Karpas-422 (cell line): ENCODE measurements around the gene CCBE1. TPM values are rescaled to one million over a fixed set of nuclear protein-coding genes. Genes with fewer than 3 reads are reported as not detected.

Experiments
- DNase-seq: peaks from one replicate; pipeline ENCODE4 v3.0.0-alpha.2; 2015
- H2AFZ ChIP-seq: fragments of 200-600 bp; sonication (generic); 2 replicates; pipeline ENCODE4 v1.6.1; 2014; ENCODE audit warnings: antibody characterized with exemption, low read length, mixed read lengths
- H3K27ac ChIP-seq: fragments of 200-600 bp; sonication (generic); 2 replicates; pipeline ENCODE4 v1.5.1; 2014; ENCODE audit warnings: mild to moderate bottlenecking, low read length, moderate library complexity
- H3K27me3 ChIP-seq: fragments of 200-600 bp; sonication (generic); 2 replicates; pipeline ENCODE4 v1.6.1; 2014; ENCODE audit warnings: low read length, mixed read lengths
- H3K36me3 ChIP-seq: fragments of 200-600 bp; sonication (generic); 2 replicates; pipeline ENCODE4 v1.6.1; 2014; ENCODE audit warnings: low read length, mixed read lengths; ENCODE audit not compliant: insufficient read depth
- H3K4me1 ChIP-seq: fragments of 200-600 bp; sonication (generic); 2 replicates; pipeline ENCODE4 v1.6.1; 2014; ENCODE audit warnings: mild to moderate bottlenecking, low read length, mixed read lengths
- H3K4me2 ChIP-seq: fragments of 200-600 bp; sonication (generic); 2 replicates; pipeline ENCODE4 v1.6.1; 2014; ENCODE audit warnings: low read length, low read depth, mild to moderate bottlenecking; ENCODE audit not compliant: poor library complexity, severe bottlenecking
- H3K4me3 ChIP-seq: fragments of 200-600 bp; sonication (generic); 2 replicates; pipeline ENCODE4 v1.5.1; 2014; ENCODE audit warnings: mild to moderate bottlenecking, antibody characterized with exemption, low read length, mixed read lengths
- H3K79me2 ChIP-seq: fragments of 200-600 bp; sonication (generic); 2 replicates; pipeline ENCODE4 v1.6.1; 2014; ENCODE audit warnings: mild to moderate bottlenecking, low read length, mixed read lengths
- H3K9ac ChIP-seq: fragments of 200-600 bp; sonication (generic); 2 replicates; pipeline ENCODE4 v1.6.0; 2014; ENCODE audit warnings: low read length
- H3K9me2 ChIP-seq: fragments of 200-600 bp; sonication (generic), shearing (Covaris generic); replicated peaks from 2 replicates; pipeline ENCODE4 v1.6.0; 2014; ENCODE audit warnings: mild to moderate bottlenecking, low read length, moderate library complexity; ENCODE audit not compliant: insufficient read depth
- H3K9me3 ChIP-seq: fragments of 300-700, 200-600 bp; sonication (generic); 2 replicates; pipeline ENCODE4 v1.6.1; 2014; ENCODE audit warnings: low read length, mixed read lengths
- H4K20me1 ChIP-seq: fragments of 200-600 bp; sonication (generic); 2 replicates; pipeline ENCODE4 v1.6.1; 2014; ENCODE audit warnings: mild to moderate bottlenecking, antibody characterized with exemption, low read length, low read depth; ENCODE audit not compliant: insufficient read depth
- total RNA-seq: library from RNA; depleted of rRNA; stranded (reverse); fragments of >200 nt; shearing (Covaris generic); gene quantifications from 2 replicates; pipeline ENCODE4 v1.2.3, GENCODE V29; 2014; ENCODE audit warnings: low replicate concordance

The CCBE1 gene
- total RNA-seq, 1 experiment from 2014 or later: not detected

- no peak overlapping the region for H3K4me3 ChIP-seq
- H4K20me1 ChIP-seq: no peaks in the 10 kb centered on the region
- no peaks in the 10 kb centered on the region for H3K27me3 ChIP-seq
- no peaks in the 10 kb centered on the region for H3K4me1 ChIP-seq
- no peaks in the 10 kb centered on the region for H3K79me2 ChIP-seq
- no peak overlapping the region for H3K4me2 ChIP-seq
- H3K9ac ChIP-seq: no peak overlapping the region
- no peaks in the 10 kb centered on the region for H3K9me3 ChIP-seq
- no peak overlapping the region for H3K27ac ChIP-seq
- H3K9me2 ChIP-seq: no peaks in the 10 kb centered on the region
- H3K36me3 ChIP-seq: no peaks in the 10 kb centered on the region
- no peak for DNase-seq
- H2AFZ ChIP-seq: no peak overlapping the region
These were observed 100.2 kb downstream of the CCBE1 start for GRCh38 chr18:59597049-59597448.

GRCh38 chr18:59593291-59593717, 103.9 kb downstream of the CCBE1 start:
- H3K9ac ChIP-seq: no peak overlapping the region
- no peaks in the 10 kb centered on the region for H3K36me3 ChIP-seq
- no peak overlapping the region for H3K27ac ChIP-seq
- no peak for DNase-seq
- H3K4me3 ChIP-seq: no peak overlapping the region
- no peaks in the 10 kb centered on the region for H3K4me1 ChIP-seq
- no peak overlapping the region for H2AFZ ChIP-seq
- H3K9me3 ChIP-seq: no peaks in the 10 kb centered on the region
- H3K4me2 ChIP-seq: no peak overlapping the region
- H3K9me2 ChIP-seq: no peaks in the 10 kb centered on the region
- H3K27me3 ChIP-seq: no peaks in the 10 kb centered on the region
- no peaks in the 10 kb centered on the region for H3K79me2 ChIP-seq
- no peaks in the 10 kb centered on the region for H4K20me1 ChIP-seq

GRCh38 chr18:59592624-59593023, 104.6 kb downstream of the CCBE1 start:
- H3K79me2 ChIP-seq: no peaks in the 10 kb centered on the region
- H4K20me1 ChIP-seq: no peaks in the 10 kb centered on the region
- H3K36me3 ChIP-seq: no peaks in the 10 kb centered on the region
- no peak overlapping the region for H3K27ac ChIP-seq
- H3K4me1 ChIP-seq: no peaks in the 10 kb centered on the region
- H3K27me3 ChIP-seq: no peaks in the 10 kb centered on the region
- no peak overlapping the region for H3K4me3 ChIP-seq
- H2AFZ ChIP-seq: no peak overlapping the region
- no peaks in the 10 kb centered on the region for H3K9me2 ChIP-seq
- no peak for DNase-seq
- no peak overlapping the region for H3K9ac ChIP-seq
- no peaks in the 10 kb centered on the region for H3K9me3 ChIP-seq
- no peak overlapping the region for H3K4me2 ChIP-seq

GRCh38 chr18:59582395-59582794, 114.8 kb downstream of the CCBE1 start:
- Histone ChIP-seq H3K4me3 (no peak overlapping the region), H3K4me1 (no peaks in the 10 kb centered on the region), H3K27me3 (no peaks in the 10 kb centered on the region), H3K9me3 (no peaks in the 10 kb centered on the region), H3K4me2 (no peak overlapping the region), H3K36me3 (no peaks in the 10 kb centered on the region), H3K79me2 (no peaks in the 10 kb centered on the region), H3K9me2 (no peaks in the 10 kb centered on the region), H3K9ac (no peak overlapping the region), H4K20me1 (no peaks in the 10 kb centered on the region), H3K27ac (no peak overlapping the region), H2AFZ (no peak overlapping the region)
- DNase-seq: no peak

GRCh38 chr18:59579509-59579908, 117.7 kb downstream of the CCBE1 start:
- H3K27me3 ChIP-seq: no peaks in the 10 kb centered on the region
- no peak overlapping the region for H2AFZ ChIP-seq
- no peak for DNase-seq
- H3K36me3 ChIP-seq: no peaks in the 10 kb centered on the region
- no peak overlapping the region for H3K4me2 ChIP-seq
- H4K20me1 ChIP-seq: no peaks in the 10 kb centered on the region
- H3K9ac ChIP-seq: no peak overlapping the region
- no peaks in the 10 kb centered on the region for H3K9me3 ChIP-seq
- H3K9me2 ChIP-seq: no peaks in the 10 kb centered on the region
- no peak overlapping the region for H3K4me3 ChIP-seq
- H3K27ac ChIP-seq: no peak overlapping the region
- H3K79me2 ChIP-seq: no peaks in the 10 kb centered on the region
- H3K4me1 ChIP-seq: no peaks in the 10 kb centered on the region

GRCh38 chr18:59577386-59577655, 119.9 kb downstream of the CCBE1 start:
- no peaks in the 10 kb centered on the region for H4K20me1 ChIP-seq
- no peak overlapping the region for H3K9ac ChIP-seq
- no peaks in the 10 kb centered on the region for H3K36me3 ChIP-seq
- H3K79me2 ChIP-seq: no peaks in the 10 kb centered on the region
- no peaks in the 10 kb centered on the region for H3K9me2 ChIP-seq
- no peak overlapping the region for H2AFZ ChIP-seq
- no peaks in the 10 kb centered on the region for H3K4me1 ChIP-seq
- no peak overlapping the region for H3K4me3 ChIP-seq
- no peaks in the 10 kb centered on the region for H3K27me3 ChIP-seq
- H3K4me2 ChIP-seq: no peak overlapping the region
- no peak for DNase-seq
- no peak overlapping the region for H3K27ac ChIP-seq
- no peaks in the 10 kb centered on the region for H3K9me3 ChIP-seq

GRCh38 chr18:59576541-59577385, 120.5 kb downstream of the CCBE1 start:
- no peaks in the 10 kb centered on the region for H3K4me1 ChIP-seq
- H2AFZ ChIP-seq: no peak overlapping the region
- H3K27me3 ChIP-seq: no peaks in the 10 kb centered on the region
- H3K9me3 ChIP-seq: no peaks in the 10 kb centered on the region
- H3K36me3 ChIP-seq: no peaks in the 10 kb centered on the region
- no peaks in the 10 kb centered on the region for H3K9me2 ChIP-seq
- H3K27ac ChIP-seq: no peak overlapping the region
- H4K20me1 ChIP-seq: no peaks in the 10 kb centered on the region
- no peak overlapping the region for H3K4me2 ChIP-seq
- no peak overlapping the region for H3K9ac ChIP-seq
- H3K4me3 ChIP-seq: no peak overlapping the region
- no peak for DNase-seq
- H3K79me2 ChIP-seq: no peaks in the 10 kb centered on the region

- H2AFZ ChIP-seq: no peak overlapping the region
- no peaks in the 10 kb centered on the region for H3K79me2 ChIP-seq
- H3K27ac ChIP-seq: no peak overlapping the region
- H3K4me3 ChIP-seq: no peak overlapping the region
- no peak for DNase-seq
- no peak overlapping the region for H3K4me2 ChIP-seq
- H3K9ac ChIP-seq: no peak overlapping the region
- H3K4me1 ChIP-seq: no peaks in the 10 kb centered on the region
- H3K9me2 ChIP-seq: no peaks in the 10 kb centered on the region
- no peaks in the 10 kb centered on the region for H3K36me3 ChIP-seq
- H3K9me3 ChIP-seq: no peaks in the 10 kb centered on the region
- no peaks in the 10 kb centered on the region for H4K20me1 ChIP-seq
- H3K27me3 ChIP-seq: no peaks in the 10 kb centered on the region
These were observed 121.2 kb downstream of the CCBE1 start for GRCh38 chr18:59575995-59576394.
